ENCODE measurements around the gene SMPD1. TPM values are rescaled to one million over a fixed set of nuclear protein-coding genes. Genes with fewer than 3 reads are reported as not detected.

Gene SMPD1
- total RNA-seq, 2 experiments from 2014 or later, result 12.9 to 16.9 TPM

GRCh38 chr11:6417907-6418556, 27.8 kb downstream of the SMPD1 start:
- H3K27ac Mint-ChIP-seq, result no peak overlapping the region
- peaks cover 9% of the 10 kb centered on the region for H3K4me1 Mint-ChIP-seq
- no peaks in the 10 kb centered on the region for H3K36me3 Mint-ChIP-seq
- H3K9me3 Mint-ChIP-seq, result no peaks in the 10 kb centered on the region
- H3K4me3 Mint-ChIP-seq, result no peak overlapping the region
- no peak for DNase-seq
- peaks cover 5% of the 10 kb centered on the region for H3K27me3 Mint-ChIP-seq

GRCh38 chr11:6418557-6419008, 28.3 kb downstream of the SMPD1 start:
- no peaks in the 10 kb centered on the region for H3K9me3 Mint-ChIP-seq
- peaks cover 8% of the 10 kb centered on the region for H3K27me3 Mint-ChIP-seq
- peaks cover 5% of the 10 kb centered on the region for H3K4me1 Mint-ChIP-seq
- no peak overlapping the region for H3K4me3 Mint-ChIP-seq
- no peaks in the 10 kb centered on the region for H3K36me3 Mint-ChIP-seq
- H3K27ac Mint-ChIP-seq, result no peak overlapping the region
- no peak for DNase-seq

GRCh38 chr11:6419009-6419631, 28.8 kb downstream of the SMPD1 start, which contains the start of gene APBB1:
APBB1 (minus strand) TSS chr11:6419094; CDS start chr11:6411347, 7,747 bp downstream.
- H3K9me3 Mint-ChIP-seq, result no peaks in the 10 kb centered on the region
- H3K27ac Mint-ChIP-seq, result peak within 1 kb of the TSS; percentile 36
- H3K27me3 Mint-ChIP-seq, result peaks cover 11% of the 10 kb centered on the region
- DNase-seq, result peak; percentile 79
- H3K36me3 Mint-ChIP-seq, result no peaks in the 10 kb centered on the region
- peak within 1 kb of the TSS; percentile 76 for H3K4me3 Mint-ChIP-seq
- peaks cover 5% of the 10 kb centered on the region for H3K4me1 Mint-ChIP-seq

- no peak overlapping the region for H3K4me3 Mint-ChIP-seq
- H3K36me3 Mint-ChIP-seq, result no peaks in the 10 kb centered on the region
- DNase-seq, result no peak
- H3K27me3 Mint-ChIP-seq, result peaks cover 11% of the 10 kb centered on the region
- no peak overlapping the region for H3K27ac Mint-ChIP-seq
- peaks cover 5% of the 10 kb centered on the region for H3K4me1 Mint-ChIP-seq
- H3K9me3 Mint-ChIP-seq, result no peaks in the 10 kb centered on the region
Observed at GRCh38 chr11:6420677-6421076, 30.4 kb downstream of the SMPD1 start.

- DNase-seq, result no peak
- no peaks in the 10 kb centered on the region for H3K4me1 Mint-ChIP-seq
- H3K27ac Mint-ChIP-seq, result no peak overlapping the region
- H3K27me3 Mint-ChIP-seq, result peaks cover 6% of the 10 kb centered on the region
- no peak overlapping the region for H3K4me3 Mint-ChIP-seq
- no peaks in the 10 kb centered on the region for H3K36me3 Mint-ChIP-seq
- no peaks in the 10 kb centered on the region for H3K9me3 Mint-ChIP-seq
Observed at GRCh38 chr11:6427516-6427915, 37.2 kb downstream of the SMPD1 start.

- no peak for DNase-seq
- Mint-ChIP-seq H3K27ac (no peak overlapping the region), H3K4me1 (no peaks in the 10 kb centered on the region), H3K4me3 (no peak overlapping the region), H3K27me3 (no peaks in the 10 kb centered on the region), H3K9me3 (no peaks in the 10 kb centered on the region), H3K36me3 (no peaks in the 10 kb centered on the region)
Observed at GRCh38 chr11:6431861-6432260, 41.6 kb downstream of the SMPD1 start.

- Mint-ChIP-seq H3K27ac (no peak overlapping the region), H3K9me3 (no peaks in the 10 kb centered on the region), H3K4me3 (no peak overlapping the region), H3K27me3 (no peaks in the 10 kb centered on the region), H3K36me3 (no peaks in the 10 kb centered on the region), H3K4me1 (no peaks in the 10 kb centered on the region)
- DNase-seq, result no peak
Observed at GRCh38 chr11:6433998-6434660, 43.9 kb downstream of the SMPD1 start.

GRCh38 chr11:6437423-6437822, 47.1 kb downstream of the SMPD1 start:
- H3K27me3 Mint-ChIP-seq, result no peaks in the 10 kb centered on the region
- H3K36me3 Mint-ChIP-seq, result no peaks in the 10 kb centered on the region
- no peak overlapping the region for H3K27ac Mint-ChIP-seq
- no peaks in the 10 kb centered on the region for H3K4me1 Mint-ChIP-seq
- no peaks in the 10 kb centered on the region for H3K9me3 Mint-ChIP-seq
- DNase-seq, result no peak
- H3K4me3 Mint-ChIP-seq, result no peak overlapping the region

- no peak for DNase-seq
- H3K27ac Mint-ChIP-seq, result no peak overlapping the region
- no peaks in the 10 kb centered on the region for H3K4me1 Mint-ChIP-seq
- no peak overlapping the region for H3K4me3 Mint-ChIP-seq
- no peaks in the 10 kb centered on the region for H3K9me3 Mint-ChIP-seq
- no peaks in the 10 kb centered on the region for H3K27me3 Mint-ChIP-seq
- H3K36me3 Mint-ChIP-seq, result no peaks in the 10 kb centered on the region
Observed at GRCh38 chr11:6437993-6438392, 47.7 kb downstream of the SMPD1 start.

GRCh38 chr11:6438979-6439571, 48.8 kb downstream of the SMPD1 start:
- H3K27me3 Mint-ChIP-seq, result no peaks in the 10 kb centered on the region
- no peaks in the 10 kb centered on the region for H3K36me3 Mint-ChIP-seq
- DNase-seq, result peak; percentile 13
- H3K27ac Mint-ChIP-seq, result no peak overlapping the region
- H3K4me1 Mint-ChIP-seq, result no peaks in the 10 kb centered on the region
- H3K9me3 Mint-ChIP-seq, result no peaks in the 10 kb centered on the region
- no peak overlapping the region for H3K4me3 Mint-ChIP-seq

- H3K27me3 Mint-ChIP-seq, result no peaks in the 10 kb centered on the region
- no peaks in the 10 kb centered on the region for H3K9me3 Mint-ChIP-seq
- H3K36me3 Mint-ChIP-seq, result no peaks in the 10 kb centered on the region
- no peak within 1 kb of the TSS for H3K27ac Mint-ChIP-seq
- no peaks in the 10 kb centered on the region for H3K4me1 Mint-ChIP-seq
- DNase-seq, result no peak
- H3K4me3 Mint-ChIP-seq, result no peak within 1 kb of the TSS
Observed at GRCh38 chr11:6440906-6441358, 50.7 kb downstream of the SMPD1 start, which contains the start of gene HPX. HPX (minus strand) TSS chr11:6440987; CDS start chr11:6440963, 24 bp downstream.

- H3K27ac Mint-ChIP-seq, result no peak overlapping the region
- H3K27me3 Mint-ChIP-seq, result no peaks in the 10 kb centered on the region
- no peaks in the 10 kb centered on the region for H3K4me1 Mint-ChIP-seq
- no peak for DNase-seq
- no peaks in the 10 kb centered on the region for H3K9me3 Mint-ChIP-seq
- H3K36me3 Mint-ChIP-seq, result no peaks in the 10 kb centered on the region
- H3K4me3 Mint-ChIP-seq, result no peak overlapping the region
Observed at GRCh38 chr11:6442441-6442840, 52.2 kb downstream of the SMPD1 start.

- Mint-ChIP-seq H3K9me3 (no peaks in the 10 kb centered on the region), H3K27ac (no peak overlapping the region), H3K27me3 (no peaks in the 10 kb centered on the region), H3K4me3 (no peak overlapping the region), H3K36me3 (no peaks in the 10 kb centered on the region), H3K4me1 (no peaks in the 10 kb centered on the region)
- peak; percentile 44 for DNase-seq
Observed at GRCh38 chr11:6443269-6444003, 53.2 kb downstream of the SMPD1 start.
